Measurements from ENCODE around the gene CTDSPL. TPM values are rescaled to one million over a fixed set of nuclear protein-coding genes. Genes with fewer than 3 reads are reported as not detected.

Gene CTDSPL
- total RNA-seq, 3 donors from 2014 or later (not counting 1 experiment from before 2014, with no cell fraction given), result 0.50 to 3.4 (median 1.8) TPM

DNA sequence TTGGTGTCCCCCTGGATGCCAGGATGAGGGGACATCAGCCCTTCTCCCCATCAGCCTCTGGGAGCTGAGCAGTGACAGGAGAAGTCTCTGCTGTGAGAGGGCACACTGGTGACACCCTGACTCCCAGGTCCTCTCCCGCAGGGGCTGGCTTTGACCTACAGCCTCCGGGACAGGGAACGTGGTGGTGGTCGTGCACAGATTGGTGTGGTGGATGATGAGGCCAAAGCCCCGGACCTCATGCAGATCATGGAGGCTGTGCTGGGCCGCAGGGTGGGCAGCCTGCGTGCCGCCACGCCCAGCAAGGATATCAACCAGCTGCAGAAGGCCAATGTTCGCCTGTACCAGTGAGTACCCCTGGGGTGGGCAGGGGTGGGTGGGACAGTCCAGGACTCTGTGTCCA is 135.7 kb downstream of the CTDSPL start:
- Histone ChIP-seq H3K36me3 (ENCODE audit: control insufficient read depth, insufficient read depth, low read length) (peaks cover 19% of the 10 kb centered on the region), H3K9me3 (ENCODE audit: control insufficient read depth, insufficient read depth, low read length) (no peaks in the 10 kb centered on the region), H3K4me3 (ENCODE audit: low read length) (no peak overlapping the region), H3K27me3 (ENCODE audit: control insufficient read depth, insufficient read depth, low read length) (no peaks in the 10 kb centered on the region), H3K27ac (ENCODE audit: low read length) (no peak overlapping the region), H3K4me1 (ENCODE audit: control insufficient read depth, insufficient read depth, low read length) (peaks cover 44% of the 10 kb centered on the region)
- peaks cover 46 to 60% of the 10 kb centered on the region in 2 donors for H3K4me1 Mint-ChIP-seq
- DNase-seq (no peak), ATAC-seq (no peak)
- H3K4me3 Mint-ChIP-seq, result no peak overlapping the region
- no peaks in the 10 kb centered on the region for H3K36me3 Mint-ChIP-seq
- TF ChIP-seq, protein P1, sequence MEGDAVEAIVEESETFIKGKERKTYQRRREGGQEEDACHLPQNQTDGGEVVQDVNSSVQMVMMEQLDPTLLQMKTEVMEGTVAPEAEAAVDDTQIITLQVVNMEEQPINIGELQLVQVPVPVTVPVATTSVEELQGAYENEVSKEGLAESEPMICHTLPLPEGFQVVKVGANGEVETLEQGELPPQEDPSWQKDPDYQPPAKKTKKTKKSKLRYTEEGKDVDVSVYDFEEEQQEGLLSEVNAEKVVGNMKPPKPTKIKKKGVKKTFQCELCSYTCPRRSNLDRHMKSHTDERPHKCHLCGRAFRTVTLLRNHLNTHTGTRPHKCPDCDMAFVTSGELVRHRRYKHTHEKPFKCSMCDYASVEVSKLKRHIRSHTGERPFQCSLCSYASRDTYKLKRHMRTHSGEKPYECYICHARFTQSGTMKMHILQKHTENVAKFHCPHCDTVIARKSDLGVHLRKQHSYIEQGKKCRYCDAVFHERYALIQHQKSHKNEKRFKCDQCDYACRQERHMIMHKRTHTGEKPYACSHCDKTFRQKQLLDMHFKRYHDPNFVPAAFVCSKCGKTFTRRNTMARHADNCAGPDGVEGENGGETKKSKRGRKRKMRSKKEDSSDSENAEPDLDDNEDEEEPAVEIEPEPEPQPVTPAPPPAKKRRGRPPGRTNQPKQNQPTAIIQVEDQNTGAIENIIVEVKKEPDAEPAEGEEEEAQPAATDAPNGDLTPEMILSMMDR (IDR thresholded peaks at IDR 0.05), result no peak
- H3K9me3 Mint-ChIP-seq, result no peaks in the 10 kb centered on the region
- no peaks in the 10 kb centered on the region for H3K27me3 Mint-ChIP-seq (ENCODE audit: low read depth in 2 of 2)
- WGBS (ENCODE audit: insufficient coverage), result 97% methylated on average over 10 of the region's 10 CpGs
- intact Hi-C loops (cut with micrococcal nuclease), result loop anchor here (2.0 kb wide), 1 partner anchor 41 kb away; the partner anchor contains the start of gene DLEC1
- H3K27ac Mint-ChIP-seq, result peak overlapping the region; percentile 71 to 96

DNA sequence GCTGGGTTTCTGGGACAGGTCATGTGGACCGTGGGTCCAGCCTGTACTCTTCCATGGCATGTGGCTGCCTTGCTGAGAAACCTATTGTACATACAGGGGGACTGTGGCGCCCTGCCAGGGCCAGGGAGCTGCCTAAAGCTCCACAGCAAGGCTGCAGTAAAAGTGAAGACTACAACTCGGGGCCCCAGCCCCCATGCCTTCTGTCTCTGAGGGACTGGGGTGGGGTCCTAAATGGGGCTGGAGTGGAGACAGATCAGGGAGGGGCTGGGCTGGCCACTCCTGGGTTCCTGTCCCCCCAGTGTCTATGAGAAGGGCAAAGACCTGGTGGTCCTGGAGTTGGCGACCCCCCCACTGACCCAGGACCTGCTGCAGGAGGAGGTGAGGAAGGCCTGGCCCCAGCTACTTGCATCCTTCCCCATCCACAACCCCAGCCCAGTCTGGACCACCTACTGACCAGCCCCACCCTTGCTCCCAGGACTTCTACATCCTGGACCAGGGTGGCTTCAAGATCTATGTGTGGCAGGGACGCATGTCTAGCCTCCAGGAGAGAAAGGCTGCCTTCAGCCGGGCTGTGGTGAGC is 136.2 kb downstream of the CTDSPL start:
- ATAC-seq (no peak), DNase-seq (no peak)
- Mint-ChIP-seq H3K27ac (peak overlapping the region; percentile 92 to 96), H3K4me1 (peaks cover 46 to 62% of the 10 kb centered on the region in 2 donors), H3K27me3 (ENCODE audit: low read depth in 2 of 2) (no peaks in the 10 kb centered on the region), H3K4me3 (no peak overlapping the region), H3K9me3 (no peaks in the 10 kb centered on the region), H3K36me3 (no peaks in the 10 kb centered on the region)
- H3K4me3 ChIP-seq (ENCODE audit: low read length), result no peak overlapping the region
- 93% methylated on average over 6 of the region's 6 CpGs for WGBS (ENCODE audit: insufficient coverage)
- H3K4me1 ChIP-seq (ENCODE audit: control insufficient read depth, insufficient read depth, low read length), result peaks cover 44% of the 10 kb centered on the region
- no peaks in the 10 kb centered on the region for H3K9me3 ChIP-seq (ENCODE audit: control insufficient read depth, insufficient read depth, low read length)
- intact Hi-C loops (cut with micrococcal nuclease), result loop anchor here (2.0 kb wide), 1 partner anchor 41 kb away; the partner anchor contains the start of gene DLEC1
- no peaks in the 10 kb centered on the region for H3K27me3 ChIP-seq (ENCODE audit: control insufficient read depth, insufficient read depth, low read length)
- peaks cover 21% of the 10 kb centered on the region for H3K36me3 ChIP-seq (ENCODE audit: control insufficient read depth, insufficient read depth, low read length)
- peak overlapping the region; percentile 92 for H3K27ac ChIP-seq (ENCODE audit: low read length)
- TF ChIP-seq, protein P1 (IDR thresholded peaks at IDR 0.05), result no peak

DNA sequence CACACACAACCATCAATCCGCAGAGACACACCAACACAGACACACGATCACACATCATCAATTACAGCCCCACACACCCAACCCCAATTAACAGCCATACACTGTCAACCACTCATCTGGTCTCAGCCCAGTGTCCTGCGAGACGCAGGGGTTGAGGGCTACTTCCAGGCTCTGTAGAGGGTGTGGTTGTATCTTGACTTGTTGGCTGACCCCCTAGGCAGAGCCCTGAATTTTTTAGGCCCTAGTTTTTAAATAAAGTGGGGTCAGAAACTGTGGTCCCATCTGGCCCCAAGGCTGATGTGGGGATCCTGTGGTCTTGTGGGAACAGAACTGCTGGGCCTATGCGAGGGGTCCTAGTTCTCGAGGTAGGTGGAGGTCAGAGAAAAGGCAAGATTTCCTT is 138.2 kb downstream of the CTDSPL start:
- Histone ChIP-seq H3K9me3 (ENCODE audit: control insufficient read depth, insufficient read depth, low read length) (no peaks in the 10 kb centered on the region), H3K27me3 (ENCODE audit: control insufficient read depth, insufficient read depth, low read length) (no peaks in the 10 kb centered on the region), H3K36me3 (ENCODE audit: control insufficient read depth, insufficient read depth, low read length) (peaks cover 21% of the 10 kb centered on the region), H3K27ac (ENCODE audit: low read length) (no peak overlapping the region), H3K4me1 (ENCODE audit: control insufficient read depth, insufficient read depth, low read length) (peaks cover 33% of the 10 kb centered on the region), H3K4me3 (ENCODE audit: low read length) (no peak overlapping the region)
- DNase-seq, result no peak
- 96% methylated on average over 6 of the region's 6 CpGs for WGBS (ENCODE audit: insufficient coverage)
- H3K36me3 Mint-ChIP-seq, result no peaks in the 10 kb centered on the region
- no peaks in the 10 kb centered on the region for H3K27me3 Mint-ChIP-seq (ENCODE audit: low read depth in 2 of 2)
- peak overlapping the region; percentile 92 to 96 for H3K27ac Mint-ChIP-seq
- peaks cover 36 to 59% of the 10 kb centered on the region in 2 donors for H3K4me1 Mint-ChIP-seq
- H3K4me3 Mint-ChIP-seq, result peak overlapping the region; percentile 62
- no peak for ATAC-seq
- TF ChIP-seq, protein P1 (IDR thresholded peaks at IDR 0.05), result no peak
- no peaks in the 10 kb centered on the region for H3K9me3 Mint-ChIP-seq
- intact Hi-C loops (cut with micrococcal nuclease), result no loop called here
